ENCODE results near the gene ELMOD3. TPM values are rescaled to one million over a fixed set of nuclear protein-coding genes. Genes with fewer than 3 reads are reported as not detected.

ELMOD3 gene
- total and polyA plus RNA-seq, 2 of the 8 experiments (the other 6 are each of a cell fraction or from before 2014, with no cell fraction given), result 8.5 to 10.2 TPM

DNA sequence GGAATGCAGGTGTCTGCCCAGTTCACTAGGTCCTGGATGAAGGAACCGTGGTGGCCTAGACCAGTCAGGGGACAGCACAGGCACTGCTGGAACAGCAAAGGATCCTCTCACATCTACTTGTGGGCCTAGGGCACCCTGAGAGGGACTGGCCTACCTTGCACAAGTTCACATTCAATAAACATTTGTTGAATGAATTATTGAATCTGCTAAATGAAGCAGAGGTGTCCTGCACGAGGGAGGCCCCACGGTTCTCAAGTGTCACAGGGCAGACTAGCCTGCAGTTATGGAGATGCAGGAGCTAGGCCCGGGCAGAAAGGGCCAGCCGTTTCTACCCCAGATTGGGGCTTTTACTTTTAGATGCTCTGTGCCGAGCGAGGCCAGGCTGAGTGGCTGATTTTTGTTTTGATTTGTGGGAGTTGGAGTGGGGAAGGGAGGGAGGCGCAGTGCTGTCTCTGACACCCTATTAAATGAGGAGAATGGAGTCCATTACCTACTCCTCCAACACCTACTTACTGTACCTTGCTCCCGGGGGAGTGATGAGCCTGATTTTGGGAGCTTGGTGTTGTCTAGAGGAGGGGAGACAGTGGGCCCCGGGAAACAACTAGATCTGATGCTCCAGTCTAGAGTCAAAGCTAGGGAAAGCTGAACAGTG lies 82.4 kb downstream of the ELMOD3 start (continued):
- TF ChIP-seq GTF2F1 (IDR thresholded peaks at IDR 0.05; ENCODE audit: borderline replicate concordance, low read depth, low read length), result no peak
- TF ChIP-seq BCL11A (IDR thresholded peaks at IDR 0.05; ENCODE audit: low read depth in 2 of 2, low read length in 2 of 2), result no peak
- no peak for TF ChIP-seq JUND (IDR thresholded peaks at IDR 0.05; ENCODE audit: low read length)

All from H1 (cell line).